Fibroblast of the aortic adventitia (primary cell): Measurements from ENCODE around the gene RASAL2. TPM values are rescaled to one million over a fixed set of nuclear protein-coding genes. Genes with fewer than 3 reads are reported as not detected.

Experiments
- DNase-seq: peaks from one replicate; pipeline ENCODE4 v3.0.0-alpha.2; 2010; ENCODE audit warnings: low read depth
- H3K4me3 ChIP-seq: 2 replicates; pipeline ENCODE4 v1.5.1; 2011; ENCODE audit warnings: low read depth, mild to moderate bottlenecking, control low read depth, low read length, moderate library complexity
- CTCF ChIP-seq: IDR thresholded peaks from 2 replicates; pipeline ENCODE4 v1.5.1; 2011; ENCODE audit warnings: mild to moderate bottlenecking, low read length, control low read depth, inconsistent platforms; ENCODE audit not compliant: insufficient read depth
- total RNA-seq: library from RNA; depleted of rRNA; stranded (reverse); fragments of >200 nt; gene quantifications from 2 replicates; pipeline ENCODE4 v1.2.3, GENCODE V29; 2012; ENCODE audit warnings: low replicate concordance

The RASAL2 gene
- total RNA-seq, 1 donor, result 30.5 TPM

- DNase-seq, result peak; percentile 33
- no peak overlapping the region for H3K4me3 ChIP-seq
- no peak for TF ChIP-seq CTCF
These were observed 4.4 kb downstream of the RASAL2 start for GRCh38 chr1:178098262-178098661.

GRCh38 chr1:178101266-178101630 is 7.3 kb downstream of the RASAL2 start:
- DNase-seq, result peak; percentile 19
- TF ChIP-seq CTCF, result no peak
- no peak overlapping the region for H3K4me3 ChIP-seq

- peak; percentile 77 for DNase-seq
- no peak overlapping the region for H3K4me3 ChIP-seq
- no peak for TF ChIP-seq CTCF
These were observed 7.8 kb downstream of the RASAL2 start for GRCh38 chr1:178101654-178102053.

GRCh38 chr1:178102218-178102617 is 8.3 kb downstream of the RASAL2 start:
- no peak overlapping the region for H3K4me3 ChIP-seq
- DNase-seq, result no peak
- no peak for TF ChIP-seq CTCF

- TF ChIP-seq CTCF, result no peak
- no peak overlapping the region for H3K4me3 ChIP-seq
These were observed 13.9 kb downstream of the RASAL2 start for GRCh38 chr1:178107823-178108222.

GRCh38 chr1:178109348-178110143 is 15.6 kb downstream of the RASAL2 start:
- DNase-seq, result peak; percentile 34
- H3K4me3 ChIP-seq, result no peak overlapping the region

More at GRCh38 chr1:178107823-178108222, 13.9 kb downstream of the RASAL2 start:
- no peak for DNase-seq

More at GRCh38 chr1:178109348-178110143, 15.6 kb downstream of the RASAL2 start:
- TF ChIP-seq CTCF, result no peak
